ENCODE results near the gene MEP1A.
"Not testable (repeated sequence)": the region's sequence is repeated elsewhere in the genome, so short reads cannot be mapped to it uniquely, and the experiment has no call there.

Gene MEP1A

DNA sequence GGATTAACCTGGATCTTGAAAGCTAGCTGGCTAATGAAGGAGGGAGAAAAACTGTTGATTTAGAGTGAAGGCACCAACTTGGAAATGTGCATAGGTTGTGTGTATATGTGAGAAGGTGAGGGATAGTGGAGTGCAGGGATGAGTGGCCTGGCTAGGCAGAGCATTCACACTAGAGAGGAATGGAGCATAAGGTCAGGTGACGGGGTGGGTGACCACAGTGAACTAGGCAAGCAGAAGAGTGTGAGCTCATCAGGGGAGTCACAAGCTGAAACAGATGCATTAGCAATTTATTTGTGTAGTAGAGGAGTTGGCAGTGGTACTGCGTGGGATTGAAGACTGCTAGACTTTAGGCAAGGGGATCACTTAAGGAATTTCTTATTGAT, 36.0 kb upstream of the MEP1A start:
- Histone ChIP-seq H3K27ac (ENCODE audit: low read length) (no peak overlapping the region), H3K4me3 (ENCODE audit: low read length) (no peak overlapping the region), H3K9ac (ENCODE audit: low read length) (no peak overlapping the region), H3K27me3 (ENCODE audit: control insufficient read depth, insufficient read depth, low read length) (no peaks in the 10 kb centered on the region), H3K36me3 (ENCODE audit: control insufficient read depth, low read depth, low read length) (no peaks in the 10 kb centered on the region), H3K9me3 (ENCODE audit: control insufficient read depth, low read depth, low read length) (no peaks in the 10 kb centered on the region), H3K4me1 (ENCODE audit: control insufficient read depth, low read depth, low read length) (peaks cover 9% of the 10 kb centered on the region)

DNA sequence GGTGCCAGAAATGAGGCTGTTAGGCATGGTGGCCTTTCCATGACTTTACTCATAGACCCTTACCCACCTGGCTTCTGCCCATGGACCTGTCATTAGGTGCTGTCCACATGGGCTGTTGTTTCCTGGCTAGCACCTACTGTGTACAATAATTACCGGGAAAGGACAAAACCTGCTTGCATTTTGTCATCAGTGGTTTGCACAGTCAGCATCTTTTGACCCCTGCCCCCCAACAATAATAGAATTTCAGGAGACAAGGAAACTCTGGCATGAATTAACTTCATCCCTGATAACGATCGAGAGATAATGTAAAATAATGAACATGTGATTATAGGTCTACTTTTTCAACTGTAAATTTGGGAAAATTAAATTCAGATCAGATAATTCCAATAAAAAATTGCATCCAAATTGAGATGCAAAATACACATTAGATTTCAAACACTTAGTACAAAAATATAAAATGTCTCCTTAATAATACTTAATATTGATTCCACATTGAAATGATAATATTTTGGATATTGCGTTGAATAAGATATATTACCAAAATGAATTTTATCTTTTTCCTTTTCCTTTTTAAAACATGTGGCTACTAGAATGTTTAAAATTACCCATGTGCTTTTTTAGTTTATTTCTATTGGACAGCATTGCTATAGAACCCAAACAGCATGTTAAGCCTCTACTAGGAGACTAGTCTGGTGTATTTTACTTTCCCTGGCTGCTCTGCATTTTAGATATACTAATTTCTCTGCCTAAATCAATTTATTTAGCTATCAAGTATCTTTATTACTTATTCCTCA, 34.0 kb upstream of the MEP1A start:
- H3K27me3 ChIP-seq (ENCODE audit: control insufficient read depth, insufficient read depth, low read length) = no peaks in the 10 kb centered on the region
- no peak overlapping the region for H3K27ac ChIP-seq (ENCODE audit: low read length)
- peaks cover 9% of the 10 kb centered on the region for H3K4me1 ChIP-seq (ENCODE audit: control insufficient read depth, low read depth, low read length)
- H3K36me3 ChIP-seq (ENCODE audit: control insufficient read depth, low read depth, low read length) = no peaks in the 10 kb centered on the region
- H3K9ac ChIP-seq (ENCODE audit: low read length) = no peak overlapping the region
- H3K9me3 ChIP-seq (ENCODE audit: control insufficient read depth, low read depth, low read length) = no peaks in the 10 kb centered on the region
- H3K4me3 ChIP-seq (ENCODE audit: low read length) = no peak overlapping the region

DNA sequence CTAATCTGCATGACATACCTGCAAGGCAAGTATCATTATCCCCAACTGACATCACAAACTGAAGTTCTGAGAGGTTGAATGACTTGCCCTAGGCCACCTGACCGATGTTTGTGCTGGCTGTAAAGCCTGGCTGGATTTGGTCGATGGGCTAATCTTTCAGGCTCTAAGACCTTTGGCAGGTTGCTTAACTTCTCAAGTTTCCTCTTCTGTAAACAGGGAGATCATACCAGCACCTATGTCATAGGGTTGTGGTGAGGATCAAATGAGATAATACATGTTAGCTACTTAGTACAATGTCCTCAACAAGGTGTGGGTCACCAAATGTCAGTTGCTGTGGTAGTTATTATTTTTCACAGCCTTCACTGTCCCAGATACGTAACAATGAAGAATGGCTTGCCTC, 32.3 kb upstream of the MEP1A start:
- no peak overlapping the region for H3K27ac ChIP-seq (ENCODE audit: low read length)
- no peaks in the 10 kb centered on the region for H3K36me3 ChIP-seq (ENCODE audit: control insufficient read depth, low read depth, low read length)
- no peak overlapping the region for H3K9ac ChIP-seq (ENCODE audit: low read length)
- no peaks in the 10 kb centered on the region for H3K27me3 ChIP-seq (ENCODE audit: control insufficient read depth, insufficient read depth, low read length)
- H3K4me3 ChIP-seq (ENCODE audit: low read length) = no peak overlapping the region
- peaks cover 9% of the 10 kb centered on the region for H3K4me1 ChIP-seq (ENCODE audit: control insufficient read depth, low read depth, low read length)
- no peaks in the 10 kb centered on the region for H3K9me3 ChIP-seq (ENCODE audit: control insufficient read depth, low read depth, low read length)

DNA sequence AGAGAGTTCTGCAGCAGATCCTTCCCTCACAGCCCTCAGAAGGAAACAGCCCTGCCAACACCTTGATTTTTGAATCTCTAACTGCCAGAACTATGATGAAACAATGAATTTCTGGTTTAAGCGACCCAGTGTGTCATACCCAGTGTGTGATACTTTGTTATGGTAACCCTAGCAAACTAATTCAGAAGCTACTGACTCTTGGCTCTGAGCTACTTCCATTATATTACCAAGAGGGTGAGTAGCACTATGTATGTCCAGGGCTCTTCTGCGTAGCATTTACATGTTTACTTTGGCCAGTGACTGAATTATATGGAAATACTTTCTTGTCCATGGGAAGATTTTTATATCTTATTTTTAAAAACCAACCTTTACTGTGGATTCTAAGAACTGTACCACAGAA, 29.7 kb upstream of the MEP1A start:
- Histone ChIP-seq H3K9me3 (ENCODE audit: control insufficient read depth, low read depth, low read length) (no peaks in the 10 kb centered on the region), H3K27me3 (ENCODE audit: control insufficient read depth, insufficient read depth, low read length) (no peaks in the 10 kb centered on the region), H3K9ac (ENCODE audit: low read length) (no peak overlapping the region), H3K4me3 (ENCODE audit: low read length) (no peak overlapping the region), H3K27ac (ENCODE audit: low read length) (no peak overlapping the region), H3K4me1 (ENCODE audit: control insufficient read depth, low read depth, low read length) (no peaks in the 10 kb centered on the region), H3K36me3 (ENCODE audit: control insufficient read depth, low read depth, low read length) (no peaks in the 10 kb centered on the region)

DNA sequence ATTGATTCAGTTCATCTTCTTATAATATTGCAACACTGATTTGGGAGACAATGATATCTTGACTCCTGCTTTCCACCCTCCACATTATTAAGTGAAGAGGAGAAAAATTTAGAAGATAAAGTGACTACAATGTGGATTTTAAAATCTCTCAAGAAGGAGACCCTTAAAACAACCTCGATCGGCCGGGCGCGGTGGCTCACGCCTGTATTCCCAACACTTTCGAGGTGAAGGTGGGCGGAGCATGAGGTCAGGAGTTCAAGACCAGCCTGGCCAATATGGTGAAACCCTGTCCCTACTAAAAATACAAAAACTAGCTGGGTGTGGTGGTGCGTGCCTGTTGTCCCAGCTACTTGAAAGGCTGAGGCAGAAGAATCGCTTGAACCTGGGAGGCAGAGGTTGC, 28.9 kb upstream of the MEP1A start:
- H3K4me1 ChIP-seq (ENCODE audit: control insufficient read depth, low read depth, low read length); H3K9ac ChIP-seq (ENCODE audit: low read length); H3K4me3 ChIP-seq (ENCODE audit: low read length); H3K36me3 ChIP-seq (ENCODE audit: control insufficient read depth, low read depth, low read length); H3K27me3 ChIP-seq (ENCODE audit: control insufficient read depth, insufficient read depth, low read length); H3K27ac ChIP-seq (ENCODE audit: low read length); H3K9me3 ChIP-seq (ENCODE audit: control insufficient read depth, low read depth, low read length): not testable (repeated sequence)

DNA sequence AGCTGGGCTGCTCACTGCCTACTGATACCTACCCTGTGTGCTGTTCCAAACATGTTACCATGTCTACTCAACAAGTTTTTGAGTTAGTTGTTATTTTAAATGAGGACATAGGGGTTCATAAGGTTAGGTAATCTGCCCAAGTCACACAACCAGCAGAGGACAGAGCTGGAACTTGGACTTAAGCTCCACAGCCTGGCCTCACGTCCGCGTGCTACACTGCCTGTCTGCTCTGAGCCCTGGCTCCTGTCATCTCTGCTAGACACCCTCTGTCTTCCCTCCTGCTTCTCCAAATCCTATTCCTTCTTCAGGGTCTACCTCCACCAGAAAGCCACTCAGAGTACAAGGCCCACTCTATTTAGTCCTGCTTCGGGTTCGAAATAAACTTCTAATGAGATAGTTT, 28.2 kb upstream of the MEP1A start:
- Histone ChIP-seq H3K9me3 (ENCODE audit: control insufficient read depth, low read depth, low read length) (no peaks in the 10 kb centered on the region), H3K27ac (ENCODE audit: low read length) (no peak overlapping the region)

DNA sequence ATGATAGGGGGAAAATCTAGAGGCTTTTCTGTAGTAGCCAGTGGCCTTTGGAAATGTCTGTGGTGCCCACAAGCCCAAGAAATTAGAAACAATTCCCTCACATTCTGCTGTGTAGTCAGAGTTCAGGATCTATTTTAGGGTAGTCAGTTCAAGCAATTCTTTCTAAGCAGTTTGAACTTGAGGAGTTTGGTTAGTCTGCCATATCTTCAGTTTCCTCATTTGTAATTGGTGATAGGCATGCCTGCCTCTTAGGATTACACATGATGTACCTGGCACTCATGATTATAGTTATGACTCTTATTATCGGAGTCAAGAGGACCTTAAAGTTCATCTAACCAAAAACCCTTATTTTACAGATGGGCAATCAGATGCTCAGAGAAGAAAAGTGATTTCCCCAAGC, 21.2 kb upstream of the MEP1A start:
- no peaks in the 10 kb centered on the region for H3K4me1 ChIP-seq (ENCODE audit: control insufficient read depth, low read depth, low read length)
- no peaks in the 10 kb centered on the region for H3K9me3 ChIP-seq (ENCODE audit: control insufficient read depth, low read depth, low read length)
- no peak overlapping the region for H3K9ac ChIP-seq (ENCODE audit: low read length)
- H3K36me3 ChIP-seq (ENCODE audit: control insufficient read depth, low read depth, low read length) = no peaks in the 10 kb centered on the region
- H3K4me3 ChIP-seq (ENCODE audit: low read length) = no peak overlapping the region
- H3K27ac ChIP-seq (ENCODE audit: low read length) = no peak overlapping the region
- H3K27me3 ChIP-seq (ENCODE audit: control insufficient read depth, insufficient read depth, low read length) = no peaks in the 10 kb centered on the region

More for the DNA sequence above, 28.2 kb upstream of the MEP1A start:
- H3K4me3 ChIP-seq (ENCODE audit: low read length) = no peak overlapping the region
- H3K4me1 ChIP-seq (ENCODE audit: control insufficient read depth, low read depth, low read length) = no peaks in the 10 kb centered on the region
- H3K27me3 ChIP-seq (ENCODE audit: control insufficient read depth, insufficient read depth, low read length) = no peaks in the 10 kb centered on the region
- H3K36me3 ChIP-seq (ENCODE audit: control insufficient read depth, low read depth, low read length) = no peaks in the 10 kb centered on the region
- no peak overlapping the region for H3K9ac ChIP-seq (ENCODE audit: low read length)

DNA sequence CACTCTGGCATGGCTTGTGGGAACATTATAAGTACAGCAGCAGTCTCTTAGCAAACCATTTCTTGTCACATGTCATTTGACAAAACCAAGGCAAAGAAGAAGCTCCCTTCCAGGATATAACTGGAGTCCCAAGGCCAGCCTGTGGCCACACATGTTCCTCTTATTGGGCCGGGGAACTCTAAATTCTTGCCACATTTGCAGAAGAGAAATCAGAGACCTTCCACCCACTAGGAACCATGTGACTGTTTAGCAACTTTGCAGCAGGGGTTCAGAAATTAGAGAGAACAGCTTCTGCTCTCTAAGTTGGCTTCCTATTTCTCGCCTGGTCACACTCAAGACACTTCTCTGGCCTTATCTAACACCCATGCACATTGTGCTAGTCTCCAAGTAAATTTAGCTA, 20.4 kb upstream of the MEP1A start:
- Histone ChIP-seq H3K36me3 (ENCODE audit: control insufficient read depth, low read depth, low read length) (no peaks in the 10 kb centered on the region), H3K27me3 (ENCODE audit: control insufficient read depth, insufficient read depth, low read length) (no peaks in the 10 kb centered on the region), H3K4me3 (ENCODE audit: low read length) (no peak overlapping the region), H3K27ac (ENCODE audit: low read length) (no peak overlapping the region), H3K4me1 (ENCODE audit: control insufficient read depth, low read depth, low read length) (no peaks in the 10 kb centered on the region), H3K9ac (ENCODE audit: low read length) (no peak overlapping the region), H3K9me3 (ENCODE audit: control insufficient read depth, low read depth, low read length) (no peaks in the 10 kb centered on the region)

DNA sequence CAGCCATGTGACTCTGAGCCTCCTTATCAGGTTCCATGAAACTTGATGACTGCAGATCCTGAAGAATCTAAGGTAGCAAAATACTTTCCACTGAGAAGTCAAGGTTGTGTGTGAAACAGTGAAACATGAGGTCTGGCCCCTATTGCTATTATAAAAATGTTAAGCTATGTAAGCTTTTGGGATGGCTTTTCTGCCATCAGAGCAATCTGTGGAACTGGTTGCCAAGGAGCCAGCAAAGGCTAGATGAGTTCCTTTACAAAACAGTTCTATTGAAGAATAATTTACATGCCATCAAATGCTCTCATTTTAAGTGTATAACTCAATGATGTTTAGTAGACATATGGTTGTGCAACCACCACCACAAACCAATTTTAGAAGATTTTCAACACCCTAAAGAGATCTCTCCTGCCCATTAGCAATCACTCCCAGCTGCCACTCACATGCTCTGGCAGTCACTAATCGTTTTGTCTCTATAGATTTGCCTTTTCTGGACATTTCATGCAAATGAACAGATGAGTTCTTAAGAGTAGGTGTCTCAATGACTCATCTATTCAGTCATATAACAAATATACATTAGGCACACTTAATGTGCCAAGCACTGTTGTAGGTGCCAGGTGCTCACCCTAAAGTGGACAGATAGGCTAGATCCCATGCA, 19.9 kb upstream of the MEP1A start:
- no peak overlapping the region for H3K27ac ChIP-seq (ENCODE audit: low read length)
- no peaks in the 10 kb centered on the region for H3K27me3 ChIP-seq (ENCODE audit: control insufficient read depth, insufficient read depth, low read length)
- H3K36me3 ChIP-seq (ENCODE audit: control insufficient read depth, low read depth, low read length) = no peaks in the 10 kb centered on the region
- H3K4me3 ChIP-seq (ENCODE audit: low read length) = no peak overlapping the region
- no peak overlapping the region for H3K9ac ChIP-seq (ENCODE audit: low read length)
- H3K9me3 ChIP-seq (ENCODE audit: control insufficient read depth, low read depth, low read length) = no peaks in the 10 kb centered on the region
- no peaks in the 10 kb centered on the region for H3K4me1 ChIP-seq (ENCODE audit: control insufficient read depth, low read depth, low read length)

DNA sequence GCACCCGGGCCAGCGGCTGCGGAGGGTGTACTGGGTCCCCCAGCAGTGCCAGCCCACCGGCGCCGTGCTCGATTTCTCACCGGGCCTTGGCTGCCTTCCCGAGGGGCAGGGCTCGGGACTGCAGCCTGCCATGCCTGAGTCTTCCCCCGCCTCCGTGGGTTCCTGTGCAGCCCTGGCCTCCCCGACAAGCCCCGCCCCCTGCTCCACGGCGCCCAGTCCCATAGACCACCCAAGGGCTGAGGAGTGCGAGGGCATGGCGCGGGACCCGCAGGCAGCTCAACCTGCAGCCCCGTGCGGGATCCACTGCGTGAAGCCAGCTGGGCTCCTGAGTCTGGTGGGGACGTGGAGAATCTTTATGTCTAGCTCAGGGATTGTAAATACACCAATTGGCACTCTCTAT, 18.5 kb upstream of the MEP1A start:
- H3K4me1 ChIP-seq (ENCODE audit: control insufficient read depth, low read depth, low read length); H3K27ac ChIP-seq (ENCODE audit: low read length); H3K36me3 ChIP-seq (ENCODE audit: control insufficient read depth, low read depth, low read length); H3K9ac ChIP-seq (ENCODE audit: low read length); H3K9me3 ChIP-seq (ENCODE audit: control insufficient read depth, low read depth, low read length); H3K27me3 ChIP-seq (ENCODE audit: control insufficient read depth, insufficient read depth, low read length); H3K4me3 ChIP-seq (ENCODE audit: low read length): not testable (repeated sequence)

DNA sequence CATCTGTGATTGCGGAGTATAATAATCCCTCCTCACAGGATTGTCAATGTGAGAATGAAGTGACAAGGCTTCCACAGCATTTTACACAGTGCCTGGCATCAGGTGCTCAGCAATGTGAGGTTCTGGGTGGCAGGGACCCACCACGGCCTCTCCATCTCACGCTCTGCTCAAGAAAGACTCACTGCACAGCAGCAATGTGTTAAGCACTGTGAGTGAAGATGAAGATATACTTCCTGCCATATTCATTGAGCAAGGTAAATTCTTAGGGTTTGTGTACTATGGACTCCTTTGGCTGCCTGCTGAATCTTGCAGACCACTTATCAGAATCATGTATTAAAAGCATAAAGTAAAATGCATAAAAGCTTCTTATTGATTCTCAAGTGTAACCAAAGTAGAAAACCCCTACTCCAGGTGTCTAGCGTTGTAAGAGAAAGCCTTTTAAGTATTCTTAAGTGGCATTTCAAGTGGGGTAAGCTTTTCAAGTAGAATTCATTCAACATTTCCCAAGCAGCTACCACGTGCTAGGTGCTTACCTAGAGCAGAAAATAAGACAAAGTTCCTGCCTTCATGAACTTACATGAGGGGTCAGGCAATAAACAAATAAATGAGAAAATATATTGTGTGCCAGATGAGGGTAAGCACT, 17.0 kb upstream of the MEP1A start:
- no peak overlapping the region for H3K27ac ChIP-seq (ENCODE audit: low read length)
- no peak overlapping the region for H3K4me3 ChIP-seq (ENCODE audit: low read length)
- H3K9me3 ChIP-seq (ENCODE audit: control insufficient read depth, low read depth, low read length) = no peaks in the 10 kb centered on the region
- H3K4me1 ChIP-seq (ENCODE audit: control insufficient read depth, low read depth, low read length) = no peaks in the 10 kb centered on the region
- no peaks in the 10 kb centered on the region for H3K27me3 ChIP-seq (ENCODE audit: control insufficient read depth, insufficient read depth, low read length)
- H3K9ac ChIP-seq (ENCODE audit: low read length) = no peak overlapping the region
- no peaks in the 10 kb centered on the region for H3K36me3 ChIP-seq (ENCODE audit: control insufficient read depth, low read depth, low read length)
